Activated T-helper 1 cell treated with anti-CD3 and anti-CD28 coated beads, Interleukin-12 subunit alpha, Interleukin-12 subunit beta, Interleukin-2, Interleukin-4 antibody, amounts not matched to agents 30 ng/mL and 10 ng/mL and 1 ng/mL, durations not matched to agents 14 hours and 24 hours and 36 hours (primary cell): ENCODE data around the gene CAV1. TPM values are rescaled to one million over a fixed set of nuclear protein-coding genes. Genes with fewer than 3 reads are reported as not detected.
"Not testable (repeated sequence)": the region's sequence is repeated elsewhere in the genome, so short reads cannot be mapped to it uniquely, and the experiment has no call there.

Experiments
- DNase-seq: peaks from one replicate; pipeline ENCODE4 v3.0.0; 2021; ENCODE audit warnings: low spot score
- H3K27ac Mint-ChIP-seq: one replicate; pipeline ENCODE4 v1.8.0; 2021; ENCODE audit warnings: mild to moderate bottlenecking, mixed read lengths
- H3K27me3 Mint-ChIP-seq: one replicate; pipeline ENCODE4 v1.8.0; 2022; ENCODE audit warnings: mild to moderate bottlenecking, moderate library complexity, mixed read lengths; ENCODE audit not compliant: insufficient read depth
- H3K36me3 Mint-ChIP-seq: one replicate; pipeline ENCODE4 v1.8.0; 2021; ENCODE audit warnings: low read depth, mixed read lengths
- H3K4me1 Mint-ChIP-seq: one replicate; pipeline ENCODE4 v1.8.0; 2021; ENCODE audit warnings: low read depth, mixed read lengths
- H3K4me3 Mint-ChIP-seq: one replicate; pipeline ENCODE4 v1.8.0; 2021; ENCODE audit warnings: mild to moderate bottlenecking, moderate library complexity, mixed read lengths
- H3K9me3 Mint-ChIP-seq: one replicate; pipeline ENCODE4 v1.8.0; 2021; ENCODE audit warnings: mixed read lengths
- intact Hi-C: fragments of 100-400 bp; cut with micrococcal nuclease; formaldehyde crosslinking; loops from one replicate; pipeline ENCODE4 v1.15.1; 2024
- total RNA-seq: library from RNA; stranded (reverse); gene quantifications from 2 replicates; pipeline ENCODE4 v1.2.3, GENCODE V29; 2022

Gene CAV1, protein sequence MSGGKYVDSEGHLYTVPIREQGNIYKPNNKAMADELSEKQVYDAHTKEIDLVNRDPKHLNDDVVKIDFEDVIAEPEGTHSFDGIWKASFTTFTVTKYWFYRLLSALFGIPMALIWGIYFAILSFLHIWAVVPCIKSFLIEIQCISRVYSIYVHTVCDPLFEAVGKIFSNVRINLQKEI
- 0.76 and 1.8 TPM in 2 replicates for total RNA-seq

DNA sequence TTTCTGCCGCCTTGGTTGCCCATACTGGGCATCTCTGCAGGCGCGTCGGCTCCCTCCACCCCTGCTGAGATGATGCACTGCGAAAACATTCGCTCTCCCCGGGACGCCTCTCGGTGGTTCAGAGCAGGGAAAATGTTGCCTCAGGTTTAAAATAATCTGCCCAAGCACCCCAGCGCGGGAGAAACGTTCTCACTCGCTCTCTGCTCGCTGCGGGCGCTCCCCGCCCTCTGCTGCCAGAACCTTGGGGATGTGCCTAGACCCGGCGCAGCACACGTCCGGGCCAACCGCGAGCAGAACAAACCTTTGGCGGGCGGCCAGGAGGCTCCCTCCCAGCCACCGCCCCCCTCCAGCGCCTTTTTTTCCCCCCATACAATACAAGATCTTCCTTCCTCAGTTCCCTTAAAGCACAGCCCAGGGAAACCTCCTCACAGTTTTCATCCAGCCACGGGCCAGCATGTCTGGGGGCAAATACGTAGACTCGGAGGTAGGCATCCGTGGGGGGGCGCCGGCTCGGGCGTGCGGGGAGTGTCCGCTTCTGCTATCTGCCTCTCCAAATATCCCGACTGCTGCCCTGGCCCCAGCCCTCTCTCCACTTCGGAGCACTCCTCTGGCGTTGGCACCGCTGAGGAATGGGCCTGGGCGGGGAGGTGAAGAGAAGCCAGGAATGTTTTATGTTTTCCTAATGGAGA lies at the start of gene CAV1:
Gene CAV1, plus strand, starts transcription at position 428 of the 689 bp plus-strand sequence. Its CDS starts 27 bp downstream, at position 455.
- peak within 1 kb of the TSS; percentile 85 for H3K4me3 Mint-ChIP-seq
- H3K9me3 Mint-ChIP-seq, result no peaks in the 10 kb centered on the region
- H3K36me3 Mint-ChIP-seq, result peaks cover 1% of the 10 kb centered on the region
- intact Hi-C loops, result loop anchor here (5.0 kb wide), 2 partner anchors 32 to 342 kb away; no protein-coding TSS in a partner anchor
- no peak for DNase-seq
- H3K27ac Mint-ChIP-seq, result peak within 1 kb of the TSS; percentile 40
- H3K4me1 Mint-ChIP-seq, result peaks cover 39% of the 10 kb centered on the region
- peaks cover 78% of the 10 kb centered on the region for H3K27me3 Mint-ChIP-seq

DNA sequence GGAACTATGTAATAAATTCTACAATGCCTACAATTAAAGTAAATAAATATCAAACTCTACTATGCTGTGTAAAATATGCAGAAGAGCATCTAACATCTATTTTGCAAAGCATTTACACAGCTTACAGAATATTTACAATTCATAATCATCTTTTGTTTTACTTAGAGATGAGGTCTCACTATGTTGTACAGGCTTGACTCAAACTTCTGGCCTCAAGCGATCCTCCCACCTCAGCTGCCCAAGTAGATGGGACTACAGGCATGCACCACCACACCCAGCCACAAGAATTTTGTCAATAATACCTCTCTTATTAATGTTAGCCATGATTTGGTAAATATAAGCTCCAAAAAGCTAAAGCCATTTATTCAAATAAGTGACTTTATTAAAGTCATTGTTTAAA lies 47.2 kb upstream of the CAV1 start:
- Mint-ChIP-seq H3K36me3 (no peaks in the 10 kb centered on the region), H3K27me3 (no peaks in the 10 kb centered on the region), H3K4me3 (no peak overlapping the region), H3K4me1 (no peaks in the 10 kb centered on the region), H3K27ac (no peak overlapping the region), H3K9me3 (peaks cover 5% of the 10 kb centered on the region)
- DNase-seq, result no peak
- intact Hi-C loops, result no loop called here

DNA sequence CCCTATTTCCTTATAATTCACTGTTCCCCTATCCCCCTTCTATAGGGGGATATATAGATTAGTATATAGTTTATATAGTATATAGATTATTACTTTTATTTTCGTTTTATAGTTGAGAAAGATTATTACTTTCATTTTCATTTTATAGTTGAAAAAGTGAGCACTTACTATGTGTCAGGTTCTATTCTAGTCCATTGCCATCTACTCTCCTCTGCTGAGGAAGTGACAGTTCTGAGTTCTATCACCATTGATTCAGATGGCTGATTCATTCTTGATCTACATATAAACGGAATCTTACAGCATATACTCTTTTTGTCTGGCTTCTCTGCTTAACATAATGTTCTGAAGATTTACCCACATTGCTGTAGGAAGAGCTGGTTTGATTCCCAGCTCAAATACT lies 46.0 kb upstream of the CAV1 start:
- Mint-ChIP-seq H3K27me3 (no peaks in the 10 kb centered on the region), H3K27ac (no peak overlapping the region), H3K36me3 (no peaks in the 10 kb centered on the region), H3K4me1 (no peaks in the 10 kb centered on the region), H3K4me3 (no peak overlapping the region), H3K9me3 (peaks cover 5% of the 10 kb centered on the region)
- DNase-seq, result no peak
- intact Hi-C loops, result no loop called here

DNA sequence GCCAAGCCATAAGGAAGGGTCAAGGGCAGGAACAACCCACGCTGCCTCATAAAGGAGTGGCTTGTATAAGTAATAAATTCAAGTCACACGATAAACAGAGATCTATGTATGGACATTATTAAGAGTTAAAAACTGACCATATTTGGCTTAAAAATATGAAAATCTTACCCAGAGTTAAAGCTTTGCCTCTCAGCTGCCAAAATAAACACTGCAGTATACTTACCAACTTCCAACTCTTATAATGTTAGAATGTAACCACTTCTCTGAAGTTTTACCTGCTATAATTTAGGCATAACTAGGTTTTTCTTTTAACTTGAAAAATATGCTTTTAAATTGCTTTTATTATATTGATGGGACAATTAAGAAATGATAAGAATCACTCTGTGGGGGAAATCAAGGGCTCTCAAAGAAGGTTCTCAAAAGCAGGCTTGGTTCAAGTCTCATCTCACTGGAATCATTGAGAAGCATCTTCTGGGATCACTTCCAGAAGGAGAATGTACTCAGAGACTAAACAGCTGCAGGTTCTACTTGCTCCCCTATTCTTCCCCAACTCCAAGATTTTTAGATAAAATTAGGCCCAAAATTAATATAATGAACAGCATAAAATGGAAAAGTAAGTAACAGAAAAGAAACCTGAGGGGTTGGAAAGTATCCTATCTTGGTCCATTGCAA lies 41.4 kb upstream of the CAV1 start:
- intact Hi-C loops, result no loop called here
- H3K9me3 Mint-ChIP-seq, result no peaks in the 10 kb centered on the region
- H3K4me3 Mint-ChIP-seq, result no peak overlapping the region
- H3K27ac Mint-ChIP-seq, result no peak overlapping the region
- no peaks in the 10 kb centered on the region for H3K36me3 Mint-ChIP-seq
- no peaks in the 10 kb centered on the region for H3K4me1 Mint-ChIP-seq
- peaks cover 5% of the 10 kb centered on the region for H3K27me3 Mint-ChIP-seq
- DNase-seq, result no peak

DNA sequence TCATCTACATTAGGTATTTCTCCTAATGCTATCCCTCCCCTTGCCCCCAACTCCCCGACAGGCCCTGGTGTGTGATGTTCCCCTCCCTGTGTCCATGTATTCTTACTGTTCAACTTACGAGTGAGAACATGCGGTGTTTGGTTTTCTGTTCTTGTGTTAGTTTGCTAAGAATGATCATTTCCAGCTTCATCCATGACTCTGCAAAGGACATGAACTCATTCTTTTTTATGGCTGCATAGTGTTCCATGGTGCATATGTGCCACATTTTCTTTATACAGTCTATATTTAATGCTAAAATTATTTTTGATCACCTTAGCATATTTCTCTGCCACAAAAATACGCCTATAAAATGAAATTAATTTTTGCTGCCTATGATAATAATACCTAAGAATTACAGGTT lies 40.4 kb upstream of the CAV1 start:
- H3K4me3 Mint-ChIP-seq, H3K9me3 Mint-ChIP-seq, intact Hi-C loops, H3K36me3 Mint-ChIP-seq, H3K4me1 Mint-ChIP-seq, DNase-seq, H3K27me3 Mint-ChIP-seq, H3K27ac Mint-ChIP-seq: not testable (repeated sequence)

DNA sequence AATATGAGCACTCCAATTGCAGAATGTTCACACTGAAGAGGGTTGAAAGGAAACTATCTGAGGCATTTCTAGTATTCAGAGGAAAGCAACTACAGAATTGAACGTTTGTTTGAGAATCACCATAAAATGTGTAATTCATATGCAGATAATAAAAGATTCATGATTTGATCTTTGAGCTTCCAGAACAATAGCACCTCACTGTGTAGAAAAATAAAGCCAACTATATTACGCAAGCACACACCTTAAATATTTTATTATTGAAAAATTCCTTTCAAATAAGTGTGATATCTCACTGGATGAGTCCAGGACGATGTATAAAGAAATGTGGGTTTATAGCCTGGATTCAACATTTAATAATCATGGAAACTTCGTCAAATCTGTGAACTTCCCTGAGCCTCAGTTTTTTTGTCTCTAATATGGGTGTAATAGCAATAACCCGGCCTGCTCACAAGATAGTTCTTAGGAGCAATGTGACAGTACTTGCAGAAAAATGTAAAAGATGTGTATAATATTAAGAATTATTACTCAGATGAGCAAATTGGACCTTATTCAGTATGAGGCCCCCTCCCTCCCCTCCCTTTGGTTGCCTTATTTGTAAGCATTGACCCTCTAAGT lies 36.8 kb upstream of the CAV1 start:
- H3K27me3 Mint-ChIP-seq, result peaks cover 21% of the 10 kb centered on the region
- no peaks in the 10 kb centered on the region for H3K4me1 Mint-ChIP-seq
- intact Hi-C loops, result no loop called here
- DNase-seq, result no peak
- no peaks in the 10 kb centered on the region for H3K9me3 Mint-ChIP-seq
- H3K4me3 Mint-ChIP-seq, result no peak overlapping the region
- H3K27ac Mint-ChIP-seq, result no peak overlapping the region
- H3K36me3 Mint-ChIP-seq, result no peaks in the 10 kb centered on the region

DNA sequence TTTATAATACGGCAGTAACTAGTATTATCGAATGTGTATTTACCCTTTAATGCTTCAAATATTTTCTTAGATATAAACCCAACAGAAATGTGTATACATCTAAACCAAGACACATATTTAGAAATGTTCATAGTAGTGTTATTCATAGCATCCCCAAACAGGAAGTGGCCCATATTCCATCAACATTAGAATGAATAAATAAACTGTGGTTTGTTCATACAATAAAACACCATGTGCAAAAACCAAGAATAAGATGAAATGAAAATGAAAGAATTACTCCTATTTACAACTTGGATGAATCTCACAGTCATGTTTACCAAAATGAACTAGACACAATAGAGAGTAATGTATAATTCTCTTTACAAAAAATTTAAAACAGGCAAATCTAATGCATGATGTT lies 34.5 kb upstream of the CAV1 start:
- DNase-seq, result no peak
- Mint-ChIP-seq H3K27ac (no peak overlapping the region), H3K36me3 (no peaks in the 10 kb centered on the region), H3K4me1 (no peaks in the 10 kb centered on the region), H3K9me3 (no peaks in the 10 kb centered on the region), H3K4me3 (no peak overlapping the region), H3K27me3 (peaks cover 23% of the 10 kb centered on the region)
- intact Hi-C loops, result loop anchor here (5.0 kb wide), 1 partner anchor 37 kb away; the partner anchor contains the start of gene CAV1

DNA sequence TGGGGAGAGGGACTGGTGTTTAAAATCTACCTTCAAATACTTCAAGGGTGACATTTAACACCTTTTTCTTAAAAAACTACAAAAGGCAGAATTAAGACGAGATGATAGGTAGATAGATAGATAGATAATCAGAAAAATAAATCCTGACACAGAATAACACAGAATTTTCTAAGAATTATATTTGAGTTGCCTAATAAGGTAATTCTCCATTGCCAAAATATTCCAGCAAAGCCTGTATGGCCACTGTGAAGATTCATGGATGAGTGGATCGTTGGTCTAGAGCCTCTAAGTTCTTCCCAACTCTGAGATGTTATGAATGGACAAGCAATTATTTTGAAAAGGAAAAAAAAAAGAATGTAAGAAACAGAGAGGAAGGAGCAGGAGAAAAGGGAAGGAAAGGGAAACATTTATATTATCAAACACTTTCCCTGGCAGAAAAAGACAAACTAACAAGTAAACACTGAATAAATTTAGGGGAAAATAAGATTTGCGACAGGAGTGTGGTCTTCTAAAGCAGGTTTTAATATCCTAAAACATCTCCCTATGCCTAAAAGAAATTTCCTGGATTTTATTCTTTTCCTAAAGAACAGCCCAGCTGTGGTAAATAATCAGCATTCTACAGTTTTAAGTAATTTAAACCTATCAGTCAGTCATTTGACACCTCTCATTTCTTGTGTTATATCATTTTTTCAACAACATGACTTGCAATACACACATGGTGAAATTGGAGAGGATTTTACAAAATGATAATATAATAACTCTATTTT lies 32.8 kb upstream of the CAV1 start:
- no peaks in the 10 kb centered on the region for H3K4me1 Mint-ChIP-seq
- H3K9me3 Mint-ChIP-seq, result no peaks in the 10 kb centered on the region
- DNase-seq, result no peak
- H3K27me3 Mint-ChIP-seq, result peaks cover 28% of the 10 kb centered on the region
- intact Hi-C loops, result loop anchor here (5.0 kb wide), 1 partner anchor 35 kb away; the partner anchor contains the start of gene CAV1
- H3K4me3 Mint-ChIP-seq, result no peak overlapping the region
- no peaks in the 10 kb centered on the region for H3K36me3 Mint-ChIP-seq
- H3K27ac Mint-ChIP-seq, result no peak overlapping the region

DNA sequence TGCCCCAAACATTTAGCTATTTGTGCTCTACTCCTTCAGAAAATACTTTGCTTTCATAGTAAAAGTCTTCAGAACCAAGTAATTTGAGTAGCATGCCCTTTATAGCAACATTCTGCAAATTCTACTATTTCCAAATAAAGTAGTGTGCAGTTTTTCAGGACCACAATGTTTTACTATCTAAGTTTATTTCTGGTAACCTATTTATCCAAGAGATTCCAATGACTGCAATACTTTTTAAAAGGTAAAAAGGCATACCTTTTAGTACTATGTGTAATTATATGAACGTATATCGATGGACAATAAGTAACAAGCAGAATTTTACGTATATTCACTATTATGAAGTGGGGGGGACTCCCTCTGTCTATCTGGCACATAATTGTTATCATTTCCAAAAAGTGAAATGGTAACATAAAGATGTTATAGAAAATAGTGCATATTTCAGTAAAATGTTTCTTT lies 32.2 kb upstream of the CAV1 start:
- H3K9me3 Mint-ChIP-seq, result no peaks in the 10 kb centered on the region
- no peaks in the 10 kb centered on the region for H3K4me1 Mint-ChIP-seq
- peaks cover 33% of the 10 kb centered on the region for H3K27me3 Mint-ChIP-seq
- H3K4me3 Mint-ChIP-seq, result no peak overlapping the region
- DNase-seq, result no peak
- H3K27ac Mint-ChIP-seq, result no peak overlapping the region
- intact Hi-C loops, result loop anchor here (5.0 kb wide), 1 partner anchor 35 kb away; the partner anchor contains the start of gene CAV1
- H3K36me3 Mint-ChIP-seq, result no peaks in the 10 kb centered on the region

DNA sequence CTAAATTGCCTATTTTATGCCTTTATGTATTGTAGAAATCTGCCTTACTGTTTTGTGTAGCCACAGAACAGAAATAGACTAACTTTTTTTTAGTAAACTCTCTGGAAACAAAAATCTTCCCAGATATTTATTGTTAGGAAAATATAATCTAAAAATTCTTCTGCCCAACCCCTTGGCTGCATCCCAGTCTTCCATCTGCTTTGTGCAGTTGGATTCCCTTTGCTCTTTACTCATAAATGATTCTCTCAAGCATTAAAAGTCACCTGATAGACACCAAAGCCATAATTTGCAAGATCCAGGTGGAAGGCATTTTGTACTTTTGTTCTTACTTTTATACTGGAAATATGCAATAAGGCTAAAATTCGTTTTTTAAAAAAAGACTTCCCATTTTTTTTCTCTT lies 31.4 kb upstream of the CAV1 start:
- no peak overlapping the region for H3K27ac Mint-ChIP-seq

DNA sequence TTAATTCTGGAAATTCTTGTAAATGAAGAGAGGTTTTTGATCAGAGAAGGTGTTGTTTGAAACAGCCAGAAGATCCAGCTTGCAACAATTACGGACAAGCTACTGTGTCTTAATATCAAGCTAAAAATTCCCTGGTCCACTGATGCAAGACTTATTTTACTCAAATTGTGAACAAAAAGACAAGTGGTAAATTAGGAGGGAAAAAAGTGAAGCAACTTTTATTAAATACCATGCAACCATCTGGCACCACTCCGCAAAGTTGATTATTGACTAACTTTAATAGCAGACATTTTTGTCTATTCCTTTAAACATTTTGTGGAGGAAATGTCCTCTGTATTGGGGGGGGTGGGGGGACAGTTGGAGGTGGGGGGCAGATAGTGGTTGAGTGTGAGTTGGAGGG lies 30.4 kb upstream of the CAV1 start:
- Mint-ChIP-seq H3K4me1 (no peaks in the 10 kb centered on the region), H3K27ac (no peak overlapping the region), H3K36me3 (no peaks in the 10 kb centered on the region), H3K4me3 (no peak overlapping the region), H3K9me3 (no peaks in the 10 kb centered on the region), H3K27me3 (peaks cover 41% of the 10 kb centered on the region)
- DNase-seq, result no peak
- intact Hi-C loops, result loop anchor here (5.0 kb wide), 1 partner anchor 33 kb away; the partner anchor contains the start of gene CAV1

More for the DNA sequence above, 31.4 kb upstream of the CAV1 start:
- H3K4me3 Mint-ChIP-seq, result no peak overlapping the region
- H3K4me1 Mint-ChIP-seq, result no peaks in the 10 kb centered on the region
- peaks cover 36% of the 10 kb centered on the region for H3K27me3 Mint-ChIP-seq
- DNase-seq, result no peak
- intact Hi-C loops, result loop anchor here (5.0 kb wide), 1 partner anchor 34 kb away; the partner anchor contains the start of gene CAV1
- H3K36me3 Mint-ChIP-seq, result no peaks in the 10 kb centered on the region
- no peaks in the 10 kb centered on the region for H3K9me3 Mint-ChIP-seq

DNA sequence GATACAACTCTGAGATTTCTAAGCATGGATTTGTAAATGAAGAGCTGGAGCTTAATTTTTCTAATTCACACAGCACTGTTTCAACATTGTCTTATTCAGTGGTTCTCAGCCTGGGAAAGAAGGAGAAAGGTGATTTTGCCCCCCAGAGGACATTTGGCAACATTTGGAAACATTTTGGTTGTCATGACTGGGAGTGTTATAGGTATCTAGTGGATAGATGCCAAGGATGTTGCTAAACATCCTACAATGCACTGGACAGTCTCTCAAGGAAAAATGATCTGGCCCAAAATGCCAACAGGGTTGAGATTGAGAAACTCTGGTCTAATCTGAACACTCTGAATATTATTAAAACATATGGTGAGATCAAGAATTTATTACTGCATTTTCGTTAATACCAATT lies 29.1 kb upstream of the CAV1 start:
- Mint-ChIP-seq H3K27ac (no peak overlapping the region), H3K4me3 (no peak overlapping the region), H3K36me3 (no peaks in the 10 kb centered on the region), H3K9me3 (no peaks in the 10 kb centered on the region), H3K4me1 (peaks cover 8% of the 10 kb centered on the region), H3K27me3 (peaks cover 41% of the 10 kb centered on the region)
- intact Hi-C loops, result no loop called here
- no peak for DNase-seq
